Activated CD8-positive, alpha-beta T cell treated with anti-CD3 and anti-CD28 coated beads for 36 hours (primary cell): ENCODE measurements around the gene DHX34. TPM values are rescaled to one million over a fixed set of nuclear protein-coding genes. Genes with fewer than 3 reads are reported as not detected.
"Not testable (repeated sequence)": the region's sequence is repeated elsewhere in the genome, so short reads cannot be mapped to it uniquely, and the experiment has no call there.

ENCODE experiments used
- ATAC-seq: fragments of 200-7000 bp; cut with Tn5 transposase; one replicate; pipeline ENCODE4 v1.10.0; 2021; ENCODE audit warnings: mild to moderate bottlenecking, moderate library complexity
- CTCF ChIA-PET: fragments of 350-600 bp; sonication (Branson Sonifier 250); formaldehyde crosslinking; loops from one replicate; lab custom pipeline; 2021; ENCODE audit warnings: antibody characterized with exemption; lab: Charles Lee
- POLR2A ChIA-PET: fragments of 350-600 bp; sonication (Branson Sonifier 250); formaldehyde crosslinking; loops from one replicate; lab custom pipeline; 2021; ENCODE audit warnings: antibody characterized with exemption; lab: Charles Lee
- DNase-seq: peaks from one replicate; pipeline ENCODE4 v3.0.0-alpha.2; 2020
- H3K27ac Mint-ChIP-seq: one replicate; pipeline ENCODE4 v1.8.0; 2021; ENCODE audit warnings: mild to moderate bottlenecking, mixed read lengths
- H3K27me3 Mint-ChIP-seq: one replicate; pipeline ENCODE4 v1.8.0; 2021; ENCODE audit warnings: mixed read lengths
- H3K36me3 Mint-ChIP-seq: one replicate; pipeline ENCODE4 v1.8.0; 2021; ENCODE audit warnings: low read depth, mixed read lengths
- H3K4me1 Mint-ChIP-seq: one replicate; pipeline ENCODE4 v1.8.0; 2021; ENCODE audit warnings: low read depth, mixed read lengths
- H3K4me3 Mint-ChIP-seq: one replicate; pipeline ENCODE4 v1.8.0; 2021; ENCODE audit warnings: mild to moderate bottlenecking, moderate library complexity, mixed read lengths
- H3K9me3 Mint-ChIP-seq: one replicate; pipeline ENCODE4 v1.8.0; 2021; ENCODE audit warnings: mixed read lengths
- intact Hi-C: fragments of 100-400 bp; cut with micrococcal nuclease; formaldehyde crosslinking; loops from one replicate; pipeline ENCODE4 v1.10.0; 2022
- total RNA-seq, 2 experiments: library from RNA; stranded (reverse); gene quantifications; one replicate each; pipeline ENCODE4 v1.2.3, GENCODE V29; 2021
- TF ChIP-seq, protein P1 (sequence below): fragments of 200-600 bp; IDR thresholded peaks from one replicate; pipeline ENCODE4 v1.8.0; 2022; ENCODE audit warnings: antibody characterized with exemption, mild to moderate bottlenecking

Gene DHX34
- total RNA-seq, 2 experiments from 2014 or later: 14.2 to 14.9 TPM

- no peak for ATAC-seq
- H3K36me3 Mint-ChIP-seq: no peaks in the 10 kb centered on the region
- no peak overlapping the region for H3K27ac Mint-ChIP-seq
- CTCF ChIA-PET: no interaction called here
- TF ChIP-seq, protein P1, sequence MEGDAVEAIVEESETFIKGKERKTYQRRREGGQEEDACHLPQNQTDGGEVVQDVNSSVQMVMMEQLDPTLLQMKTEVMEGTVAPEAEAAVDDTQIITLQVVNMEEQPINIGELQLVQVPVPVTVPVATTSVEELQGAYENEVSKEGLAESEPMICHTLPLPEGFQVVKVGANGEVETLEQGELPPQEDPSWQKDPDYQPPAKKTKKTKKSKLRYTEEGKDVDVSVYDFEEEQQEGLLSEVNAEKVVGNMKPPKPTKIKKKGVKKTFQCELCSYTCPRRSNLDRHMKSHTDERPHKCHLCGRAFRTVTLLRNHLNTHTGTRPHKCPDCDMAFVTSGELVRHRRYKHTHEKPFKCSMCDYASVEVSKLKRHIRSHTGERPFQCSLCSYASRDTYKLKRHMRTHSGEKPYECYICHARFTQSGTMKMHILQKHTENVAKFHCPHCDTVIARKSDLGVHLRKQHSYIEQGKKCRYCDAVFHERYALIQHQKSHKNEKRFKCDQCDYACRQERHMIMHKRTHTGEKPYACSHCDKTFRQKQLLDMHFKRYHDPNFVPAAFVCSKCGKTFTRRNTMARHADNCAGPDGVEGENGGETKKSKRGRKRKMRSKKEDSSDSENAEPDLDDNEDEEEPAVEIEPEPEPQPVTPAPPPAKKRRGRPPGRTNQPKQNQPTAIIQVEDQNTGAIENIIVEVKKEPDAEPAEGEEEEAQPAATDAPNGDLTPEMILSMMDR: no peak
- H3K4me3 Mint-ChIP-seq: no peak overlapping the region
- DNase-seq: no peak
- POLR2A ChIA-PET: interaction anchor here (1.3 kb wide), 1 partner anchor 15 kb away, joined by 3 read pairs; the partner anchor contains the start of gene C5AR1
- H3K4me1 Mint-ChIP-seq: no peaks in the 10 kb centered on the region
- peaks cover 14% of the 10 kb centered on the region for H3K27me3 Mint-ChIP-seq
- H3K9me3 Mint-ChIP-seq: no peaks in the 10 kb centered on the region
- intact Hi-C loops: no loop called here
These were observed 24.6 kb upstream of the DHX34 start for GRCh38 chr19:47324502-47324901.

DNA sequence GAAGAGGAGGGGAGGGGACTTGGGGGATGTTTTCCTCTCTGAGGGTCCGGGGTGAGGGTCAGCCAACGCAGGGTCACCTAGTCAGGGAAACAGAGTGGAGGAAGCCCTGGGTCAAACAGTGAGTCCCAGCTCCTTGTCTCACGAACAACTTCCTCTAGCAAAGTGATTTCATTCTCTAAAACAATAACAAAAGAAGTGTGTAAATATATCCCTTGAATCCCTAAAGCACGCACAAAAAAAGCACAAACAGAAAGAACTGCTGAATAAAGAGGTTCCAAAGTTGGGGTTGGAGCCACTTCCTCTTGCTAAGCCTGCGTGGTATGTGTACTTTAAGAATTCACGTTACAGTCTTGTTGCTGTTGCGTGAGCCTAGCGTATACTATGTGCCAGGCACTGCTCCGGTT lies 18.6 kb upstream of the DHX34 start:
- CTCF ChIA-PET: interaction anchor here (0.9 to 1.0 kb wide), 2 partner anchors 19 to 104 kb away, joined by 3 read pairs; partner anchors contain the start of gene DHX34
- Mint-ChIP-seq H3K4me3 (no peak overlapping the region), H3K36me3 (no peaks in the 10 kb centered on the region), H3K27me3 (peaks cover 1% of the 10 kb centered on the region), H3K27ac (no peak overlapping the region), H3K9me3 (no peaks in the 10 kb centered on the region), H3K4me1 (no peaks in the 10 kb centered on the region)
- TF ChIP-seq, protein P1: no peak
- POLR2A ChIA-PET: no interaction called here
- DNase-seq (no peak), ATAC-seq (no peak)
- intact Hi-C loops: no loop called here

GRCh38 chr19:47331490-47331889 lies 17.6 kb upstream of the DHX34 start:
- CTCF ChIA-PET: interaction anchor here (0.7 kb wide), 1 partner anchor 10 kb away, joined by 3 read pairs; no protein-coding TSS in a partner anchor

GRCh38 chr19:47331931-47332547 lies 17.1 kb upstream of the DHX34 start, which contains the start of gene C5AR2:
TSS of gene C5AR2 (plus strand) at chr19:47332175. CDS start at chr19:47340800, 8,625 bp downstream.
- ChIA-PET CTCF (interaction anchor here (5.3 kb wide), 1 partner anchor 17 kb away, joined by 27 read pairs; the partner anchor contains the start of gene DHX34), POLR2A (no interaction called here)
- no peak for DNase-seq
- no peak for ATAC-seq
- Mint-ChIP-seq H3K4me1 (peaks cover 8% of the 10 kb centered on the region), H3K4me3 (no peak within 1 kb of the TSS), H3K27me3 (no peaks in the 10 kb centered on the region), H3K27ac (no peak within 1 kb of the TSS), H3K9me3 (no peaks in the 10 kb centered on the region), H3K36me3 (no peaks in the 10 kb centered on the region)
- TF ChIP-seq, protein P1: no peak
- intact Hi-C loops: no loop called here

More at GRCh38 chr19:47331490-47331889, 17.6 kb upstream of the DHX34 start:
- TF ChIP-seq, protein P1: no peak
- Mint-ChIP-seq H3K27ac (no peak overlapping the region), H3K4me1 (peaks cover 5% of the 10 kb centered on the region), H3K36me3 (no peaks in the 10 kb centered on the region), H3K27me3 (no peaks in the 10 kb centered on the region), H3K4me3 (no peak overlapping the region), H3K9me3 (no peaks in the 10 kb centered on the region)
- POLR2A ChIA-PET: no interaction called here
- intact Hi-C loops: no loop called here
- no peak for DNase-seq
- ATAC-seq: no peak

- H3K4me1 Mint-ChIP-seq, H3K36me3 Mint-ChIP-seq, H3K27me3 Mint-ChIP-seq, intact Hi-C loops, H3K4me3 Mint-ChIP-seq, H3K9me3 Mint-ChIP-seq: not testable (repeated sequence)
- ATAC-seq (peak; percentile 67), DNase-seq (peak; percentile 49)
- peak overlapping the region; percentile 30 for H3K27ac Mint-ChIP-seq
- ChIA-PET CTCF (interaction anchor here (1.4 to 5.3 kb wide), 2 partner anchors 12 to 54 kb away, joined by 3 to 27 read pairs; partner anchors contain the start of gene DHX34), POLR2A (interaction anchor here (0.9 to 1.1 kb wide), 2 partner anchors 11 to 14 kb away, joined by 3 read pairs; no protein-coding TSS in a partner anchor)
These were observed 12.1 kb upstream of the DHX34 start for GRCh38 chr19:47336765-47337718.
